Astrocyte (in vitro differentiated cells and primary cell): Measurements from ENCODE around the gene PRKCB. TPM values are rescaled to one million over a fixed set of nuclear protein-coding genes. Genes with fewer than 3 reads are reported as not detected.

Source experiments
- DNase-seq: peaks from one replicate; pipeline ENCODE4 v3.0.0-alpha.2; 2010; ENCODE audit warnings: low read depth
- FAIRE-seq: peaks from 2 replicates; lab custom pipeline; 2011; peaks lifted over from hg19 to GRCh38; lab: Jason Lieb, UNC
- H2AFZ ChIP-seq: 2 replicates; pipeline ENCODE4 v1.6.0; 2012; ENCODE audit warnings: low read depth, low read length, inconsistent platforms
- H3K27ac ChIP-seq: 2 replicates; pipeline ENCODE4 v1.5.1; 2011; ENCODE audit warnings: low read depth, low read length, inconsistent platforms
- H3K27me3 ChIP-seq: 2 replicates; pipeline ENCODE4 v1.6.0; 2011; ENCODE audit warnings: low read length, inconsistent platforms; ENCODE audit not compliant: insufficient read depth
- H3K36me3 ChIP-seq: 2 replicates; pipeline ENCODE4 v1.5.1; 2011; ENCODE audit warnings: low read length, inconsistent platforms; ENCODE audit not compliant: insufficient read depth
- H3K4me1 ChIP-seq: 2 replicates; pipeline ENCODE4 v1.5.1; 2011; ENCODE audit warnings: low read length, inconsistent platforms; ENCODE audit not compliant: insufficient read depth
- H3K4me2 ChIP-seq: 2 replicates; pipeline ENCODE4 v1.6.0; 2012; ENCODE audit warnings: low read length, inconsistent platforms
- H3K4me3 ChIP-seq: 2 replicates; pipeline ENCODE4 v1.5.1; 2011; ENCODE audit warnings: low read depth, mild to moderate bottlenecking, low read length, inconsistent platforms; ENCODE audit not compliant: insufficient read depth
- H3K79me2 ChIP-seq: 2 replicates; pipeline ENCODE4 v1.6.0; 2012; ENCODE audit warnings: mild to moderate bottlenecking, low read length, inconsistent platforms; ENCODE audit not compliant: insufficient read depth
- H3K9ac ChIP-seq: 2 replicates; pipeline ENCODE4 v1.6.0; 2012; ENCODE audit warnings: mild to moderate bottlenecking, low read length, inconsistent platforms
- H3K9me3 ChIP-seq: 2 replicates; pipeline ENCODE4 v1.5.1; 2012; ENCODE audit warnings: low read depth, mild to moderate bottlenecking, low read length, inconsistent platforms; ENCODE audit not compliant: insufficient read depth
- H4K20me1 ChIP-seq: 2 replicates; pipeline ENCODE4 v1.6.0; 2012; ENCODE audit warnings: low read length, inconsistent platforms; ENCODE audit not compliant: insufficient read depth
- H3K27ac Mint-ChIP-seq: one replicate; pipeline ENCODE4 v1.8.0; 2021; ENCODE audit warnings: mild to moderate bottlenecking, mixed read lengths; ENCODE audit not compliant: unreplicated experiment
- H3K27me3 Mint-ChIP-seq: one replicate; pipeline ENCODE4 v1.8.0; 2021; ENCODE audit warnings: low read depth, mixed read lengths; ENCODE audit not compliant: unreplicated experiment
- H3K36me3 Mint-ChIP-seq: one replicate; pipeline ENCODE4 v1.8.0; 2021; ENCODE audit warnings: low read depth, mixed read lengths; ENCODE audit not compliant: unreplicated experiment
- H3K4me1 Mint-ChIP-seq: one replicate; pipeline ENCODE4 v1.8.0; 2021; ENCODE audit warnings: low read depth, mixed read lengths; ENCODE audit not compliant: unreplicated experiment
- H3K4me3 Mint-ChIP-seq: one replicate; pipeline ENCODE4 v1.8.0; 2021; ENCODE audit warnings: mild to moderate bottlenecking, moderate library complexity, mixed read lengths; ENCODE audit not compliant: unreplicated experiment
- H3K9me3 Mint-ChIP-seq: one replicate; pipeline ENCODE4 v1.8.0; 2021; ENCODE audit warnings: mild to moderate bottlenecking, mixed read lengths; ENCODE audit not compliant: unreplicated experiment
- EZH2 ChIP-seq: IDR thresholded peaks from 2 replicates; pipeline ENCODE4 v1.6.1; 2012; ENCODE audit warnings: mild to moderate bottlenecking, low read length, inconsistent platforms; ENCODE audit not compliant: insufficient read depth
- total RNA-seq: library from RNA; stranded (reverse); gene quantifications from 2 replicates; pipeline ENCODE4 v1.2.1, GENCODE V29; 2021
- TF ChIP-seq, protein P1 (sequence below): IDR thresholded peaks from 2 replicates; pipeline ENCODE4 v1.5.1; 2011; ENCODE audit warnings: low read depth, mild to moderate bottlenecking, inconsistent platforms, low read length, moderate library complexity; ENCODE audit not compliant: insufficient read depth

Gene PRKCB
- total RNA-seq, 1 donor from 2014 or later: 2.5 TPM

- H3K27me3 ChIP-seq: no peaks in the 10 kb centered on the region
- no peaks in the 10 kb centered on the region for H4K20me1 ChIP-seq
- H3K36me3 Mint-ChIP-seq: no peaks in the 10 kb centered on the region
- no peaks in the 10 kb centered on the region for H3K4me1 Mint-ChIP-seq
- H3K79me2 ChIP-seq: no peaks in the 10 kb centered on the region
- H3K4me3 Mint-ChIP-seq: no peak overlapping the region
- H3K4me3 ChIP-seq: no peak overlapping the region
- DNase-seq (no peak), FAIRE-seq (no peak)
- no peak overlapping the region for H3K9ac ChIP-seq
- no peak overlapping the region for H3K4me2 ChIP-seq
- H2AFZ ChIP-seq: no peak overlapping the region
- H3K27me3 Mint-ChIP-seq: peaks cover 8% of the 10 kb centered on the region
- no peak overlapping the region for H3K27ac ChIP-seq
- H3K4me1 ChIP-seq: no peaks in the 10 kb centered on the region
- H3K36me3 ChIP-seq: no peaks in the 10 kb centered on the region
- no peak for TF ChIP-seq EZH2
- TF ChIP-seq, protein P1, sequence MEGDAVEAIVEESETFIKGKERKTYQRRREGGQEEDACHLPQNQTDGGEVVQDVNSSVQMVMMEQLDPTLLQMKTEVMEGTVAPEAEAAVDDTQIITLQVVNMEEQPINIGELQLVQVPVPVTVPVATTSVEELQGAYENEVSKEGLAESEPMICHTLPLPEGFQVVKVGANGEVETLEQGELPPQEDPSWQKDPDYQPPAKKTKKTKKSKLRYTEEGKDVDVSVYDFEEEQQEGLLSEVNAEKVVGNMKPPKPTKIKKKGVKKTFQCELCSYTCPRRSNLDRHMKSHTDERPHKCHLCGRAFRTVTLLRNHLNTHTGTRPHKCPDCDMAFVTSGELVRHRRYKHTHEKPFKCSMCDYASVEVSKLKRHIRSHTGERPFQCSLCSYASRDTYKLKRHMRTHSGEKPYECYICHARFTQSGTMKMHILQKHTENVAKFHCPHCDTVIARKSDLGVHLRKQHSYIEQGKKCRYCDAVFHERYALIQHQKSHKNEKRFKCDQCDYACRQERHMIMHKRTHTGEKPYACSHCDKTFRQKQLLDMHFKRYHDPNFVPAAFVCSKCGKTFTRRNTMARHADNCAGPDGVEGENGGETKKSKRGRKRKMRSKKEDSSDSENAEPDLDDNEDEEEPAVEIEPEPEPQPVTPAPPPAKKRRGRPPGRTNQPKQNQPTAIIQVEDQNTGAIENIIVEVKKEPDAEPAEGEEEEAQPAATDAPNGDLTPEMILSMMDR: no peak
- no peaks in the 10 kb centered on the region for H3K9me3 ChIP-seq
- H3K9me3 Mint-ChIP-seq: peaks cover 10% of the 10 kb centered on the region
- H3K27ac Mint-ChIP-seq: no peak overlapping the region
These were observed 8.7 kb upstream of the PRKCB start for GRCh38 chr16:23827057-23827456.

DNA sequence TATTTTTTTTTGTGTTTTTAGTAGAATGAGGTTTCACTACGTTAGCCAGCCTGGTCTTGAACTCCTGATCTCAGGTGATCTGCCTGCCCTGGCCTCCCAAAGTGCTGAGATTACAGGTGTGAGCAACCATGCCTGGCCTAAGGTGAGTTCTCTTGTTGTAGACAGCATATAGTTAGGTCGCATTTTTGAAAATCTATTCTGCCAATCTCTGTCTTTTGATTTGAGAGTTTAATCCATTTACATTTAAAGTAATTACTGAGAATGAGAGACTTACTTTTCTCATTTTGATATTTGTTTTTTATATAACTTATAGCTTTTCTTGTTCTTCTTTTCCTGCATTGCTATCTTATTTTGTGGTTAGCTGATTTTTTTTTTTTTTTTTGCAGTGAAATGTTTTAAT, 6.3 kb upstream of the PRKCB start:
- no peaks in the 10 kb centered on the region for H3K36me3 Mint-ChIP-seq
- H3K4me3 Mint-ChIP-seq: no peak overlapping the region
- no peak for TF ChIP-seq EZH2
- TF ChIP-seq, protein P1: no peak
- no peak overlapping the region for H3K9ac ChIP-seq
- H3K36me3 ChIP-seq: no peaks in the 10 kb centered on the region
- H3K4me2 ChIP-seq: no peak overlapping the region
- H3K9me3 Mint-ChIP-seq: peaks cover 10% of the 10 kb centered on the region
- H2AFZ ChIP-seq: no peak overlapping the region
- no peaks in the 10 kb centered on the region for H3K9me3 ChIP-seq
- no peaks in the 10 kb centered on the region for H3K79me2 ChIP-seq
- peaks cover 8% of the 10 kb centered on the region for H3K27me3 Mint-ChIP-seq
- peaks cover 2% of the 10 kb centered on the region for H3K27me3 ChIP-seq
- H3K4me3 ChIP-seq: no peak overlapping the region
- H3K27ac Mint-ChIP-seq: no peak overlapping the region
- FAIRE-seq: no peak
- H3K4me1 Mint-ChIP-seq: peaks cover 8% of the 10 kb centered on the region
- DNase-seq: no peak
- H3K4me1 ChIP-seq: no peaks in the 10 kb centered on the region
- H3K27ac ChIP-seq: no peak overlapping the region
- no peaks in the 10 kb centered on the region for H4K20me1 ChIP-seq

DNA sequence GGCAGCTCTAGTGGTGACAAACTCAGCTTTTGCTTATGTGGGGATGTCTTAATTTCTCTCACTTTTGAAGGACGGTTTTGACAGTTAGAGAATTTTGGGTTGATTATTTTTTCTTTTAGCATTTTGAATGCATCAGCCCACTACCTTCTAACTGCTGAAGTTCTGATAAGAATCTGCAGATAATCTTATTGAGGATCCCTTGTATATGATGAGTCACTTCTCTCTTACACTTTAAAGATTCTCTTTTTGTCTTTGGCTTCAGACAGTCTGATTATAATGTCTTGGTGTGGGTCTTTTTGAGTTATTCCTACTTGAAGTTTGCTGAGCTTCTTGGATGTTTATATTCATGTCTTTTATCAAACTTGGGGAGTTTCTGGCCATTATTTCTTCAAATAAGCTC, 5.5 kb upstream of the PRKCB start:
- no peak for TF ChIP-seq EZH2
- TF ChIP-seq, protein P1: no peak
- no peak overlapping the region for H3K27ac Mint-ChIP-seq
- peaks cover 8% of the 10 kb centered on the region for H3K4me1 Mint-ChIP-seq
- Histone ChIP-seq H3K79me2 (no peaks in the 10 kb centered on the region), H3K27me3 (peaks cover 8% of the 10 kb centered on the region), H3K36me3 (no peaks in the 10 kb centered on the region), H3K27ac (no peak overlapping the region), H3K4me1 (no peaks in the 10 kb centered on the region), H3K4me3 (no peak overlapping the region), H2AFZ (no peak overlapping the region), H4K20me1 (no peaks in the 10 kb centered on the region), H3K9me3 (no peaks in the 10 kb centered on the region), H3K4me2 (no peak overlapping the region), H3K9ac (no peak overlapping the region)
- H3K27me3 Mint-ChIP-seq: peaks cover 13% of the 10 kb centered on the region
- H3K9me3 Mint-ChIP-seq: peaks cover 10% of the 10 kb centered on the region
- H3K4me3 Mint-ChIP-seq: no peak overlapping the region
- DNase-seq (no peak), FAIRE-seq (no peak)
- no peaks in the 10 kb centered on the region for H3K36me3 Mint-ChIP-seq
